Adrenal gland (tissue), 5 donors: ENCODE measurements around the gene NR1D2.

Experiments
- POLR2A ChIP-seq, 2 donors: fragments of 450-650 bp; IDR thresholded peaks; one replicate each; pipeline ENCODE4 v1.6.1; 2017; ENCODE audit warnings: antibody characterized with exemption in 2 of 2, mild to moderate bottlenecking in 2 of 2, moderate library complexity in 1 of 2
- TF ChIP-seq, protein P1 (sequence below), 6 experiments: fragments of 450-650 bp in 4 of 6; fragments of 200-600 bp in 2 of 6; sonication (generic) in 1 of 6; IDR thresholded peaks; 1 replicate in 5 of 6; 2 replicates in 1 of 6; pipeline versions ENCODE4 v1.5.1 to v1.8.0; 2016 to 2021; ENCODE audit warnings: antibody characterized with exemption in 6 of 6, mild to moderate bottlenecking in 2 of 6, moderate library complexity in 1 of 6
- donor health status: DM: no; HTN: no; CAD: no.

DNA sequence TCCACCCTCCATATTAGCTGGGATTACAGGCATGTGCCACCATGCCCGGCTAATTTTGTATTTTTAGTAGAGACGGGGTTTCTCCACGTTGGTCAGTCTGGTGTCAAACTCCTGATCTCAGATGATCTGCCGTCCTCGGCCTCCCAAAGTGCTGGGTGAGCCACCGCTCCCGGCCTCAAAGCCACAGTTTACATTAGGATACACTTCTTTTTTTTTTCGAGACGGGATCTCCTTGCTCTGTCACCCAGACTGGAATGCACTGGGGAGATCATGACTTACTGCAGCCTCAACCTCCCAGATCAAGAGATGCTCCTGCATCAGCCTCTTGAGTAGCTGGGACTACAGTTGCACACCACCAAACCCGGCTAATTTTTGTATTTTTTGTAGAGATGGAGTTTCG lies 2.5 kb upstream of the NR1D2 start:
- TF ChIP-seq POLR2A (IDR thresholded peaks at IDR 0.05) = no peak
- TF ChIP-seq, protein P1, sequence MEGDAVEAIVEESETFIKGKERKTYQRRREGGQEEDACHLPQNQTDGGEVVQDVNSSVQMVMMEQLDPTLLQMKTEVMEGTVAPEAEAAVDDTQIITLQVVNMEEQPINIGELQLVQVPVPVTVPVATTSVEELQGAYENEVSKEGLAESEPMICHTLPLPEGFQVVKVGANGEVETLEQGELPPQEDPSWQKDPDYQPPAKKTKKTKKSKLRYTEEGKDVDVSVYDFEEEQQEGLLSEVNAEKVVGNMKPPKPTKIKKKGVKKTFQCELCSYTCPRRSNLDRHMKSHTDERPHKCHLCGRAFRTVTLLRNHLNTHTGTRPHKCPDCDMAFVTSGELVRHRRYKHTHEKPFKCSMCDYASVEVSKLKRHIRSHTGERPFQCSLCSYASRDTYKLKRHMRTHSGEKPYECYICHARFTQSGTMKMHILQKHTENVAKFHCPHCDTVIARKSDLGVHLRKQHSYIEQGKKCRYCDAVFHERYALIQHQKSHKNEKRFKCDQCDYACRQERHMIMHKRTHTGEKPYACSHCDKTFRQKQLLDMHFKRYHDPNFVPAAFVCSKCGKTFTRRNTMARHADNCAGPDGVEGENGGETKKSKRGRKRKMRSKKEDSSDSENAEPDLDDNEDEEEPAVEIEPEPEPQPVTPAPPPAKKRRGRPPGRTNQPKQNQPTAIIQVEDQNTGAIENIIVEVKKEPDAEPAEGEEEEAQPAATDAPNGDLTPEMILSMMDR (IDR thresholded peaks at IDR 0.05) = no peak
